HEK293 (cell line): ENCODE data around the gene SFMBT2.

ENCODE experiments used
- CTCF ChIA-PET: fragments of 350-600 bp; formaldehyde crosslinking; extraction: SDS; loops from one replicate; lab custom pipeline; 2021; ENCODE audit warnings: antibody characterized with exemption; lab: Yijun Ruan, JAX
- POLR2A ChIA-PET: fragments of 300-600 bp; formaldehyde crosslinking; extraction: SDS; loops from one replicate; lab custom pipeline; 2020; ENCODE audit warnings: antibody characterized with exemption, inconsistent platforms; lab: Yijun Ruan, JAX
- H3K27ac ChIP-seq: fragments of 200-500 bp; sonication (Bioruptor generic); 2 replicates; pipeline ENCODE4 v1.5.1; 2014; ENCODE audit warnings: low read depth, low read length, control low read depth, inconsistent platforms; ENCODE audit errors: extremely low read depth
- H3K36me3 ChIP-seq, 2 experiments: fragments of 200-500 bp in 1 of 2; sonication (Bioruptor generic) in 1 of 2; 1 replicate in 1 of 2; 2 replicates in 1 of 2; pipeline ENCODE4 v1.5.1; 2014 to 2017; ENCODE audit warnings: inconsistent platforms in 2 of 2, low read length in 2 of 2; ENCODE audit not compliant: control insufficient read depth in 2 of 2, insufficient read depth in 1 of 2
- H3K4me1 ChIP-seq: fragments of 200-500 bp; sonication (Bioruptor generic); 2 replicates; pipeline ENCODE4 v1.5.1; 2014; ENCODE audit warnings: mild to moderate bottlenecking, low read length, inconsistent platforms; ENCODE audit not compliant: control insufficient read depth, insufficient read depth
- H3K4me3 ChIP-seq: 2 replicates; pipeline ENCODE4 v1.5.1; 2011; ENCODE audit warnings: low read depth, mild to moderate bottlenecking, control low read depth, low read length, moderate library complexity
- H3K9me3 ChIP-seq: fragments of 200-500 bp; sonication (Bioruptor generic); 2 replicates; pipeline ENCODE4 v1.5.1; 2014; ENCODE audit warnings: low read depth, low read length, inconsistent platforms; ENCODE audit not compliant: control insufficient read depth, insufficient read depth
- BCL11B ChIP-seq: fragments of 450-650 bp; formaldehyde crosslinking; IDR thresholded peaks from 2 replicates; pipeline ENCODE4 v1.5.1; 2016; ENCODE audit warnings: low read depth, missing biosample characterization, missing genetic modification characterization
- KLF1 ChIP-seq: fragments of 450-650 bp; formaldehyde crosslinking; IDR thresholded peaks from 2 replicates; pipeline ENCODE4 v1.5.1; 2016; ENCODE audit warnings: missing biosample characterization, missing genetic modification characterization
- KLF7 ChIP-seq: fragments of 450-650 bp; formaldehyde crosslinking; IDR thresholded peaks from 2 replicates; pipeline ENCODE4 v1.5.1; 2016; ENCODE audit warnings: missing biosample characterization, missing genetic modification characterization, borderline replicate concordance
- OSR2 ChIP-seq: fragments of 450-650 bp; formaldehyde crosslinking; IDR thresholded peaks from 2 replicates; pipeline ENCODE4 v1.5.1; 2016; ENCODE audit warnings: missing biosample characterization, missing genetic modification characterization
- PRDM4 ChIP-seq: fragments of 450-650 bp; formaldehyde crosslinking; IDR thresholded peaks from 2 replicates; pipeline ENCODE4 v1.5.1; 2017; ENCODE audit warnings: missing biosample characterization, missing genetic modification characterization
- SALL2 ChIP-seq: fragments of 450-650 bp; formaldehyde crosslinking; IDR thresholded peaks from 2 replicates; pipeline ENCODE4 v1.5.0; 2017; ENCODE audit warnings: missing biosample characterization, mild to moderate bottlenecking, missing genetic modification characterization, borderline replicate concordance
- ZFP41 ChIP-seq: fragments of 450-650 bp; formaldehyde crosslinking; IDR thresholded peaks from 2 replicates; pipeline ENCODE4 v1.5.1; 2016; ENCODE audit warnings: missing biosample characterization, missing genetic modification characterization, borderline replicate concordance
- ZNF157 ChIP-seq: fragments of 450-650 bp; formaldehyde crosslinking; IDR thresholded peaks from 2 replicates; pipeline ENCODE4 v1.5.1; 2016; ENCODE audit warnings: missing biosample characterization, missing genetic modification characterization
- ZNF362 ChIP-seq: fragments of 450-650 bp; formaldehyde crosslinking; IDR thresholded peaks from 2 replicates; pipeline ENCODE4 v1.5.1; 2016; ENCODE audit warnings: missing biosample characterization, missing genetic modification characterization
- ZNF394 ChIP-seq: fragments of 450-650 bp; formaldehyde crosslinking; IDR thresholded peaks from 2 replicates; pipeline ENCODE4 v1.5.1; 2016; ENCODE audit warnings: missing biosample characterization, missing genetic modification characterization, mild to moderate bottlenecking, moderate library complexity, borderline replicate concordance
- ZNF561 ChIP-seq: fragments of 450-650 bp; IDR thresholded peaks from 2 replicates; pipeline ENCODE4 v1.5.1; 2018; ENCODE audit warnings: missing biosample characterization, missing genetic modification characterization, borderline replicate concordance
- ZNF585B ChIP-seq: fragments of 450-650 bp; formaldehyde crosslinking; IDR thresholded peaks from 2 replicates; pipeline ENCODE4 v1.5.1; 2016; ENCODE audit warnings: missing biosample characterization, missing genetic modification characterization
- ZNF596 ChIP-seq: fragments of 450-650 bp; IDR thresholded peaks from 2 replicates; pipeline ENCODE4 v1.5.0; 2018; ENCODE audit warnings: missing biosample characterization, mild to moderate bottlenecking, missing genetic modification characterization, moderate library complexity
- ZNF658 ChIP-seq: fragments of 450-650 bp; formaldehyde crosslinking; IDR thresholded peaks from 2 replicates; pipeline ENCODE4; 2016; ENCODE audit warnings: missing biosample characterization, missing genetic modification characterization
- ZNF670 ChIP-seq: fragments of 450-650 bp; formaldehyde crosslinking; IDR thresholded peaks from 2 replicates; pipeline ENCODE4 v1.5.1; 2016; ENCODE audit warnings: missing biosample characterization, missing genetic modification characterization, low read depth
- ZNF837 ChIP-seq: fragments of 450-650 bp; formaldehyde crosslinking; IDR thresholded peaks from 2 replicates; pipeline ENCODE4 v1.5.1; 2016; ENCODE audit warnings: missing biosample characterization, missing genetic modification characterization
- TF ChIP-seq, protein P1 (sequence below): fragments of 450-650 bp; formaldehyde crosslinking; IDR thresholded peaks from 2 replicates; pipeline ENCODE4 v1.5.1; 2016; ENCODE audit warnings: missing biosample characterization, missing genetic modification characterization
- TF ChIP-seq, protein P2 (sequence below): fragments of 450-650 bp; formaldehyde crosslinking; IDR thresholded peaks from 2 replicates; pipeline ENCODE4 v1.5.1; 2016; ENCODE audit warnings: missing biosample characterization, missing genetic modification characterization
- TF ChIP-seq, protein P3 (sequence below): fragments of 450-650 bp; formaldehyde crosslinking; IDR thresholded peaks from 2 replicates; pipeline ENCODE4 v1.5.1; 2016; ENCODE audit warnings: missing biosample characterization, missing genetic modification characterization
- TF ChIP-seq, protein P4 (sequence below): fragments of 450-650 bp; IDR thresholded peaks from 2 replicates; pipeline ENCODE4 v1.5.1; 2018; ENCODE audit warnings: missing biosample characterization, mild to moderate bottlenecking, missing genetic modification characterization

SFMBT2 gene

DNA sequence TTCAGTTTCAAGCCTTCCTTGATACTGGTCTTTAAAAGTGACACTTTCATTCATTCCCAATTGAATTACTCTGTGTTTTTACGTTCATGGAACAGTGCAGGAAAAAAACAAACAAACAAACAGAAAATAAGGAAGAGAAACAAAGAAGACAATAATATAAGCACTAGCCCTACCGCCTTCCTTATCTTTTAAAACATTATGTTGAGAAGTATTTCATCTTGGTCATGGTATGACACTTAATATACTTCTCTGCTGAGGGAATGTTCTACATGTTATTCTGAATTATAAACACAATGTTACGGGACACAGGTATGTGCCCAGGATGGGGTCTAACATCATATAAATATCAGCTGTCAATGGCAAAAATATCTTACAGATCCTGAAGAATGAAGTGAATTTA is 176.7 kb downstream of the SFMBT2 start:
- TF ChIP-seq, protein P1, sequence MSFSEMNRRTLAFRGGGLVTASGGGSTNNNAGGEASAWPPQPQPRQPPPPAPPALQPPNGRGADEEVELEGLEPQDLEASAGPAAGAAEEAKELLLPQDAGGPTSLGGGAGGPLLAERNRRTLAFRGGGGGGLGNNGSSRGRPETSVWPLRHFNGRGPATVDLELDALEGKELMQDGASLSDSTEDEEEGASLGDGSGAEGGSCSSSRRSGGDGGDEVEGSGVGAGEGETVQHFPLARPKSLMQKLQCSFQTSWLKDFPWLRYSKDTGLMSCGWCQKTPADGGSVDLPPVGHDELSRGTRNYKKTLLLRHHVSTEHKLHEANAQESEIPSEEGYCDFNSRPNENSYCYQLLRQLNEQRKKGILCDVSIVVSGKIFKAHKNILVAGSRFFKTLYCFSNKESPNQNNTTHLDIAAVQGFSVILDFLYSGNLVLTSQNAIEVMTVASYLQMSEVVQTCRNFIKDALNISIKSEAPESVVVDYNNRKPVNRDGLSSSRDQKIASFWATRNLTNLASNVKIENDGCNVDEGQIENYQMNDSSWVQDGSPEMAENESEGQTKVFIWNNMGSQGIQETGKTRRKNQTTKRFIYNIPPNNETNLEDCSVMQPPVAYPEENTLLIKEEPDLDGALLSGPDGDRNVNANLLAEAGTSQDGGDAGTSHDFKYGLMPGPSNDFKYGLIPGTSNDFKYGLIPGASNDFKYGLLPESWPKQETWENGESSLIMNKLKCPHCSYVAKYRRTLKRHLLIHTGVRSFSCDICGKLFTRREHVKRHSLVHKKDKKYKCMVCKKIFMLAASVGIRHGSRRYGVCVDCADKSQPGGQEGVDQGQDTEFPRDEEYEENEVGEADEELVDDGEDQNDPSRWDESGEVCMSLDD (tag by site-specific recombination): no peak
- no peak for TF ChIP-seq PRDM4 (tag by site-specific recombination)
- no peak for TF ChIP-seq OSR2 (tag by site-specific recombination)
- no peak for TF ChIP-seq SALL2 (tag by site-specific recombination)
- TF ChIP-seq ZNF670: no peak
- peak; percentile 92 for TF ChIP-seq ZNF157 (tag by site-specific recombination)
- no peak for TF ChIP-seq ZNF561 (tag by site-specific recombination)
- TF ChIP-seq ZNF596: no peak
- no peaks in the 10 kb centered on the region for H3K9me3 ChIP-seq
- H3K4me1 ChIP-seq: no peaks in the 10 kb centered on the region
- POLR2A ChIA-PET: no interaction called here
- H3K4me3 ChIP-seq: no peak overlapping the region
- CTCF ChIA-PET: no interaction called here
- peaks cover 0 to 10% of the 10 kb centered on the region in 2 experiments; a peak in 2 of 3 replicates for H3K36me3 ChIP-seq
- H3K27ac ChIP-seq: no peak overlapping the region

DNA sequence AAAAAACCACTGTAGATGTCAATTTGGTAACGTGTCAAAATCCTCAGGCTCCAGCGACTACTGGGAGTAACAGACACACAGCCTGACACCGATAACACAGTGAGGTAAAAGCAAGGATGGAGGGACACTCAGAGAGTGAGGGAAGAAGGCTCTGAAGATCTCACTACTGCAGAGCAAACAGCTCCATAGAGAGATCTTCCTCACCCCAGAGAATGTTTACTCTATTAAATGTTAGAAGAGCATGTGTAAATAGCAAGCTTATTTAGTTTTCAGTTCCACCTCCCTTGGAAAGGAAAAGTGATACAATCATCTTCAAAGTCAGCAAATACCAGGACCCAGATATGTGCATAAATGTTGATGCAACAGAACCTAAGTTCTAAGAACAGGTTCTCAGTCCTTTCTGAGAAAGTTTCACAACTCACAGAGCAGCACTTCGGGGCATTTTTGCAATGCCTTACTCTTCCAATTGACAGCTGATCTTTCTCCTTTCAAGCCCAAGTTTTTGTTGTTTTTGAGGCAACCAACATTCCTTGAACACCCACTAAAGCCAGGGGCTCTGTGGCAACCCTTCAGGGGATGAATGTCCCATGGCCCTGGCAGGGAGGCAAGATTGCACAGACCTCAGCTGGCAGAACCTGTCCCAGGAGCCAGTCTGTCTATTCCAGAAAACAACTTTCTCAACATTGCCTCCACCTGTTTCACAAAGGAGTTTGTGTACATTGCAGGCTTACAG is 177.4 kb downstream of the SFMBT2 start:
- H3K4me3 ChIP-seq: no peak overlapping the region
- ChIA-PET POLR2A (no interaction called here), CTCF (interaction anchor here (0.7 kb wide), 1 partner anchor 22 kb away, joined by 4 read pairs; no protein-coding TSS in a partner anchor)
- H3K27ac ChIP-seq: no peak overlapping the region
- H3K9me3 ChIP-seq: no peaks in the 10 kb centered on the region
- H3K4me1 ChIP-seq: no peaks in the 10 kb centered on the region
- peaks cover 0 to 8% of the 10 kb centered on the region in 2 experiments; a peak in 2 of 3 replicates for H3K36me3 ChIP-seq
- TF ChIP-seq ZNF658 (tag by site-specific recombination) (no peak), ZNF394 (no peak), ZNF837 (no peak), KLF7 (tag by site-specific recombination) (no peak), ZNF585B (no peak), BCL11B (tag by site-specific recombination) (no peak), ZFP41 (tag by site-specific recombination) (no peak), KLF1 (no peak), ZNF362 (tag by site-specific recombination) (no peak), ZNF670 (no peak)
- TF ChIP-seq, protein P2, sequence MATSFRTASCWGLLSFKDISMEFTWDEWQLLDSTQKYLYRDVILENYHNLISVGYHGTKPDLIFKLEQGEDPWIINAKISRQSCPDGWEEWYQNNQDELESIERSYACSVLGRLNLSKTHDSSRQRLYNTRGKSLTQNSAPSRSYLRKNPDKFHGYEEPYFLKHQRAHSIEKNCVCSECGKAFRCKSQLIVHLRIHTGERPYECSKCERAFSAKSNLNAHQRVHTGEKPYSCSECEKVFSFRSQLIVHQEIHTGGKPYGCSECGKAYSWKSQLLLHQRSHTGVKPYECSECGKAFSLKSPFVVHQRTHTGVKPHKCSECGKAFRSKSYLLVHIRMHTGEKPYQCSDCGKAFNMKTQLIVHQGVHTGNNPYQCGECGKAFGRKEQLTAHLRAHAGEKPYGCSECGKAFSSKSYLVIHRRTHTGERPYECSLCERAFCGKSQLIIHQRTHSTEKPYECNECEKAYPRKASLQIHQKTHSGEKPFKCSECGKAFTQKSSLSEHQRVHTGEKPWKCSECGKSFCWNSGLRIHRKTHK: no peak
- TF ChIP-seq, protein P3, sequence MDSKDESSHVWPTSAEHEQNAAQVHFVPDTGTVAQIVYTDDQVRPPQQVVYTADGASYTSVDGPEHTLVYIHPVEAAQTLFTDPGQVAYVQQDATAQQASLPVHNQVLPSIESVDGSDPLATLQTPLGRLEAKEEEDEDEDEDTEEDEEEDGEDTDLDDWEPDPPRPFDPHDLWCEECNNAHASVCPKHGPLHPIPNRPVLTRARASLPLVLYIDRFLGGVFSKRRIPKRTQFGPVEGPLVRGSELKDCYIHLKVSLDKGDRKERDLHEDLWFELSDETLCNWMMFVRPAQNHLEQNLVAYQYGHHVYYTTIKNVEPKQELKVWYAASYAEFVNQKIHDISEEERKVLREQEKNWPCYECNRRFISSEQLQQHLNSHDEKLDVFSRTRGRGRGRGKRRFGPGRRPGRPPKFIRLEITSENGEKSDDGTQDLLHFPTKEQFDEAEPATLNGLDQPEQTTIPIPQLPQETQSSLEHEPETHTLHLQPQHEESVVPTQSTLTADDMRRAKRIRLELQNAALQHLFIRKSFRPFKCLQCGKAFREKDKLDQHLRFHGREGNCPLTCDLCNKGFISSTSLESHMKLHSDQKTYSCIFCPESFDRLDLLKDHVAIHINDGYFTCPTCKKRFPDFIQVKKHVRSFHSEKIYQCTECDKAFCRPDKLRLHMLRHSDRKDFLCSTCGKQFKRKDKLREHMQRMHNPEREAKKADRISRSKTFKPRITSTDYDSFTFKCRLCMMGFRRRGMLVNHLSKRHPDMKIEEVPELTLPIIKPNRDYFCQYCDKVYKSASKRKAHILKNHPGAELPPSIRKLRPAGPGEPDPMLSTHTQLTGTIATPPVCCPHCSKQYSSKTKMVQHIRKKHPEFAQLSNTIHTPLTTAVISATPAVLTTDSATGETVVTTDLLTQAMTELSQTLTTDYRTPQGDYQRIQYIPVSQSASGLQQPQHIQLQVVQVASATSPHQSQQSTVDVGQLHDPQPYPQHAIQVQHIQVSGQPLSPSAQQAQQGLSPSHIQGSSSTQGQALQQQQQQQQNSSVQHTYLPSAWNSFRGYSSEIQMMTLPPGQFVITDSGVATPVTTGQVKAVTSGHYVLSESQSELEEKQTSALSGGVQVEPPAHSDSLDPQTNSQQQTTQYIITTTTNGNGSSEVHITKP (tag by site-specific recombination): no peak
- TF ChIP-seq, protein P4, sequence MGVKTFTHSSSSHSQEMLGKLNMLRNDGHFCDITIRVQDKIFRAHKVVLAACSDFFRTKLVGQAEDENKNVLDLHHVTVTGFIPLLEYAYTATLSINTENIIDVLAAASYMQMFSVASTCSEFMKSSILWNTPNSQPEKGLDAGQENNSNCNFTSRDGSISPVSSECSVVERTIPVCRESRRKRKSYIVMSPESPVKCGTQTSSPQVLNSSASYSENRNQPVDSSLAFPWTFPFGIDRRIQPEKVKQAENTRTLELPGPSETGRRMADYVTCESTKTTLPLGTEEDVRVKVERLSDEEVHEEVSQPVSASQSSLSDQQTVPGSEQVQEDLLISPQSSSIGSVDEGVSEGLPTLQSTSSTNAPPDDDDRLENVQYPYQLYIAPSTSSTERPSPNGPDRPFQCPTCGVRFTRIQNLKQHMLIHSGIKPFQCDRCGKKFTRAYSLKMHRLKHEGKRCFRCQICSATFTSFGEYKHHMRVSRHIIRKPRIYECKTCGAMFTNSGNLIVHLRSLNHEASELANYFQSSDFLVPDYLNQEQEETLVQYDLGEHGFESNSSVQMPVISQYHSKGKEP: no peak
